Subcutaneous adipose tissue (tissue), 4 donors: Measurements from ENCODE around the gene GAREM1. TPM values are rescaled to one million over a fixed set of nuclear protein-coding genes. Genes with fewer than 3 reads are reported as not detected.

Experiments
- total RNA-seq, 4 donors: library from RNA; depleted of rRNA; stranded (reverse); fragments of >200 nt; gene quantifications; one replicate each; pipeline ENCODE4 v1.1.0, GENCODE V29; 2016
- TF ChIP-seq, protein P1 (sequence below): fragments of 450-650 bp; IDR thresholded peaks from one replicate; pipeline ENCODE4 v1.5.1; 2016; ENCODE audit warnings: low read depth, mild to moderate bottlenecking, control low read depth, antibody characterized with exemption, moderate library complexity

Gene GAREM1
- total RNA-seq, 4 donors from 2014 or later, result 12.6 to 40.9 (median 18.3) TPM

DNA sequence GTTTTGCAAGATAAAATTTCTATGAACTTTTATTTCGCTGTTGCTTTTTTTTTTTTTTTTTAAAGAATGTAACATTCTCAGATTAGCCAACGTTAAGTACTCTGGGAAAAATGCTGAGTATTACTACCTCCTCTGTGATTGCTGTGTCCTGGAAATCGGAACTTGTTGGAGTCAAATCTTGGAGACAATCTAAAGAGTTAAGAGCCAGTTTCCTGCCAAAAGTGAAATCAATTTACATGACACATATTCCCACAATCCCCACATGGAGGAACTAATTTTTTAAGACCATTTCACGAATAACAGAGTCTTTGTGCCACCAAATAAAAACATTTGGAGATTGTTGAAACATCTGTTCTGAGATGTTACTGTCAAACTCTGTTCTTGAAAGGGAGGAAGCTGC, 153.0 kb downstream of the GAREM1 start:
- TF ChIP-seq, protein P1, sequence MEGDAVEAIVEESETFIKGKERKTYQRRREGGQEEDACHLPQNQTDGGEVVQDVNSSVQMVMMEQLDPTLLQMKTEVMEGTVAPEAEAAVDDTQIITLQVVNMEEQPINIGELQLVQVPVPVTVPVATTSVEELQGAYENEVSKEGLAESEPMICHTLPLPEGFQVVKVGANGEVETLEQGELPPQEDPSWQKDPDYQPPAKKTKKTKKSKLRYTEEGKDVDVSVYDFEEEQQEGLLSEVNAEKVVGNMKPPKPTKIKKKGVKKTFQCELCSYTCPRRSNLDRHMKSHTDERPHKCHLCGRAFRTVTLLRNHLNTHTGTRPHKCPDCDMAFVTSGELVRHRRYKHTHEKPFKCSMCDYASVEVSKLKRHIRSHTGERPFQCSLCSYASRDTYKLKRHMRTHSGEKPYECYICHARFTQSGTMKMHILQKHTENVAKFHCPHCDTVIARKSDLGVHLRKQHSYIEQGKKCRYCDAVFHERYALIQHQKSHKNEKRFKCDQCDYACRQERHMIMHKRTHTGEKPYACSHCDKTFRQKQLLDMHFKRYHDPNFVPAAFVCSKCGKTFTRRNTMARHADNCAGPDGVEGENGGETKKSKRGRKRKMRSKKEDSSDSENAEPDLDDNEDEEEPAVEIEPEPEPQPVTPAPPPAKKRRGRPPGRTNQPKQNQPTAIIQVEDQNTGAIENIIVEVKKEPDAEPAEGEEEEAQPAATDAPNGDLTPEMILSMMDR, result no peak

- TF ChIP-seq, protein P1, result no peak
Observed at GRCh38 chr18:32315881-32316280, 154.8 kb downstream of the GAREM1 start.

DNA sequence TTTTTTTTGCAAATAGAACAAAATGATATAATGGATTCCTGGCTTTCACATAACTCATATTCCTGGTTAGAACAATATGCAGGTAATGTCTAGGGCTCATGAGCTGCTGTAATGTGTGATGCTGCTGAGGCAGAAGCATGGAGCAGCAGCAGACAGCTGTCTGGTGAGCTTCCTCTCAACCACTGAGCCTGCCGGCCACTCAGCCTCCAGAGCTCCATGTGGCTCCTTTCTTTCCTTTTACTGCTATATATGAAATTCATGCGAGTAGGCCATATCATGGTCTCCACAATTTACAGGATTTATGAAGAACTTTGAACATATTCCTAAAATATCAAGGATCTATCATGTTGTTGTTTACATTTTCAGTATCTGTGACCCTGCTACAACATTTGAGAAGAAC, 159.9 kb downstream of the GAREM1 start:
- TF ChIP-seq, protein P1, result no peak

- TF ChIP-seq, protein P1, result no peak
Observed at GRCh38 chr18:32310101-32310500, 160.6 kb downstream of the GAREM1 start.

- TF ChIP-seq, protein P1, result no peak
Observed at GRCh38 chr18:32308493-32309120, 162.1 kb downstream of the GAREM1 start.

DNA sequence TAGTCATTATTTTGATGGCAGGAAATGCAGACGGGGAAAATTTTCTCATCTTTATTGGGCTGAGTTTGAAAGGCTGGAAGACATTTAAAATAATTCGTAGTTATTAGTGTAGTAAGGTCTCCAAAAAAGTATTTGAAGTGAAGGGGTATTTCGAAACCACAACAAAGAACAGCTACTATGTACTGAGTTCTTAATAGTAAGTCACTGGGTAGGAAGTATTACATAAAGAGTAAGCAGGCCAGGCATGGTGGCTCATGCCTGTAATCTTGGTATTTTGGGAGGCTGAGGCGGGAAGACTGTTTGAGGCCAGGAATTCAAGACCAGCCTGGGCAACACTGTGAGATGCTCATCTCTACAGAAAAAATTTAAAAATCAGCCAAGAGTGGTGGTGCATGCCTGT, 167.3 kb downstream of the GAREM1 start:
- TF ChIP-seq, protein P1, result no peak

- TF ChIP-seq, protein P1, result no peak
Observed at GRCh38 chr18:32302806-32303205, 167.9 kb downstream of the GAREM1 start.
